GM21825 (cell line): ENCODE data around the gene CDH4.

Experiments used
- ATAC-seq: cut with Tn5 transposase; IDR thresholded peaks from one replicate; pipeline ENCODE4 v1.9.1; 2021; ENCODE audit warnings: mild to moderate bottlenecking, moderate library complexity; ENCODE audit not compliant: unreplicated experiment

CDH4 gene

DNA sequence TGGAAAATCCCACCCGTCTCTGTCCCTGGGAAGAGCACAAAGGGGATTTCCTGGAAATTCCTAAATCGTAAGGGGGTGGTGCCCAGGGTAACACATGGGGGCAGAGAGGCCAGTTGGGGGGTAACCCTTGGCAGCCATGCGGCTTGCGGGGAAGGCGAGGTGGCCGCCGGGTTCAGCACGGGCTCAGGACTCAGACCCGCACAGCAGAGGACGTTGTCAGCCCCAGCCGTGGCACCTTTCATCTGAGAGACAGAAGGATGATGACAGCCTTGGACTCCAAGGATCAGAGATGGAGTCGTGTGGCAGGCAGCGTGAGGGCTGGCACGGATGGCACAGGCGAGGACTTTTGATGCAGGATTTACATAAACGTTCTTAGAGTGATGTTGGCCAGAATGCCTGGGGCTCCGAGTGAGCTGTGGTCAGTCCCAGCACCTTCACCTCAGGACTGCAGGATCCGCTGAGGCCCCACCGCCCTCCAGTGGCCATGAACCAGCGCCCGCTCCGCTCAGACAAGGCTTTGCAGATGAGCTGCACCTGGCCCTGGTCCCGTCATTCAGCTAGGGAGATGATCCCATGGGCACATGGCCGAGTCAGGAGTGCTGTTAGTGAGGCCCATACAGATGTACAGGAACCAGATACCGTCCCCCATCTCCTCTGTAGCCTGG, 623.3 kb downstream of the CDH4 start:
- ATAC-seq: no peak

DNA sequence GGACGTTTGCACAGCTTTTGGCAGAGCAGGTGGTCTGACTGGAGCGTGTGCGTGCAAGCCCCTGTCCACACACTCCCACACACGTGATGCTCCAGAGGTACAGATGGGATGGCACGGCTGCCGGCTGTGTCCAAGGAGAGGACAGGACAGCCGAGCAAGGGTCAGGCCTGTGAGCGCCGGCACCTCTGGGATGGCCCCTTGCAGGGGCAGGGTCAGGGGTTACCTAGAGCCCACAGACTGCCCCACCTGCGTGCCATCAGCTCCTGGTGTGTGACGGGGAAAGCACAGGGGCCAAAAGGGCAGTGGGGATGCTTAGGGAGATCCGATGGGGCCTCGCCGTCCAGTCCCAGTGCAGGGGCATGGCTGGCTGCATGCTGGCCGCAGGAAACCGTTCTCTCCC, 623.9 kb downstream of the CDH4 start:
- no peak for ATAC-seq

DNA sequence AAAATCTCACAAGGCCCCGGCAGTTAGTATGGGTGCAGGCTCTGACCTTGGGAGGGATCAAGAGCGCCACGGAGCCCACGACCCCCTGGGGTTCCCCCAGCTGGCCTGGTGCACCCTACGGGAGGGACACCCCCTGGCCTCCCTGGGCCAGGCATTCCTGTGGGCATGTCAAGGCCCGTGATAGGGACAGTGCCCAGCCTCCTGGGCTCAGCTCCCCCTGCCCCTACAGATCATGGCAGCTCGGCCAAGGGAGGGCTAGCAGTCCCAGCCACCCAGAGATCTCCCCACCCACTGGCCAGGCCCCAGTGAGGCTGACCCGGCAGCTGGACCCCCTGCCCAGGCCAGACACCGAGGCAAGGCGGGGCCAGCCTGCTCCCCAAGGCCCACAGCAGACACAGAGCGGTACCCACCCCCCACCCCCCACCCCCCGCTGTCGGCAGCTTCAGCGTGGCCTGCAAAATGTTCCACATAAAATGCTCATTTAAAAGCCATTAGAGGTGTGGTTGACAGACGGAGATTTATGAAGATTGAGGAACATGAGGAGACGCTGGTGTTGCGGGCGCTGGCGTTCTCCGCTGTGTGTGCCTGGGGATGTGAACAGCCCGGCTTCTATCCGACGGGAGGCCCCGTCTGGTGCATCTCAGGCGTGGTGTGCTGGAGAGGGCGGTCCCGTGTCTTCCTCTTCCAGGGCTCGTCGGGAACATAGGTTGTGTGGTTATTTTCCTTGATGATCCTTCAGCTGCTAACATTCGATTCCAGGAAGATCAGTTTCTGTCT, 625.1 kb downstream of the CDH4 start:
- no peak for ATAC-seq

GRCh38 chr20:61877776-61878477, 625.9 kb downstream of the CDH4 start:
- ATAC-seq: no peak

DNA sequence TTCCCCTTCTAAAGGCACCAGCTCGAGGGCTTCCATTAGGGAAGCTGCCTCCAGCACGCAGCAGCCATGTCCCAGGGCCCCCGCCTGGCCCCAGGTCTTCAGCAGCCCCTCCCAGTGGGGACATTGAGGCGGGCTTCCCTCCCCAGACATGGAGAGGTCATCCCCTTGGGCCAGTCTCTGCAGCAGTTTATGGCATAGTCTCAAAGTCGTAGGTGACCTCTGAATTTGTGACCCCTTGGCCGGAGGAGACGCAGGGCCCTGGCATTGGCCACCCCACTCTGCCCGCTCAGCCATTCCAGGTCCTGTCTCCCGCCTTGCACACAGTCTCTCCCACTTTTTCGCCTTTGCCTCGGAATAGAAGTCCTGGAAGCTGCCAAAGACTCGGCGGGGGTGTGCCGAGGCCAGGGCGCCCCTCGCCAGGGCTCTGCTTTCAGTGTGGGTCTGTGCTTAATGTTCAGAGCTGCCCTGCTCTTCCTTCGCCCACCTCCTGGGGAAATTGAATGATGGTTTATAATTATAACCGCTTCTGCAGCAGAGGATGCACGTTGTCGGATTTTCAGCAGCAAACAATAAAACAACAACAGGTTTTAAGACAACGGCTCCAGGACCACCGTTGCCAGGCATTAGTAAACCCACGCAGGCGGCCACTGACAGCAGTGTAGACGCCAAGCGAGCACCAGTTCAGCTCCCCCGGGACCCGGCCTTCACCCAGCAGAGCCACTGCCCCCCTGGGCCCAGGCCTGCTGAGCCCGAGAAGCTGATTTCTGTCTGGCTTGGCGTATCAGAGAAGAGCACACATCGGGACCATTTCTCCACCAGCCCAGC, 626.6 kb downstream of the CDH4 start:
- no peak for ATAC-seq

DNA sequence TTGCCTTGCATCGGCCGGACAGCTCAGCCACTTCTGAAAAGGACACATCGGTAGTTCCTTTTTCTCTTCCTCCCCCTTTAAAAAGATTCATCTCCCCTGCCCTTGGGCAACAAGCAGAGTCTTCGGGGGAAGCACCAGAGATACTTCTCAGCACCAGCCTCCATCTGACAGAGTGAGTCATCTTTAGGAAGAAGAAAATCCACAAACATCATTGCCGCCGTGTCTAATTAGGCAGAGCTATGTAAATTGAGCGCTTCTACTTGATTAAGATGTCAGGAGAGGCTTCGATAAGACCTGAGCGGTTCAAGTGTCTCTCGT, 627.2 kb downstream of the CDH4 start:
- ATAC-seq: no peak

DNA sequence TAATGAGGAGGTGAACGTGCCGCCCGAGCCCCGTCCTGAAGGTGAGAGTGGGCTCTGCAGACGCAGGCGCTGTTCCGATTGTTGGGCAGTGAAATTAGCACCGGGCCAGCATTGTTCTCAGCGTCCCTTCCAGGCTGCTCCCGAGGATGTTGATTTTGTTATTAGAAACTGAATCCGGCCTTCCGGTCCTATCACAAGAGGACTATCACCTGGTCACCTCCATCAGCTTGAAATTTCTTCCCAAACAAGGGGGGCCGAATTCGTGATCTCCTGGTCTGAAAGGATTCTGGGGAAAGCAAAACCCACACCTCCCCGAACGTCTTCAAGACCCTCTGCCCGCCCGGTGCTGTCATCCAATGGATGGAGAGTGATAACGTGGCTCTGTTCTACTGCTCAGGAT, 627.6 kb downstream of the CDH4 start:
- ATAC-seq: no peak

- no peak for ATAC-seq
Measured at GRCh38 chr20:61880706-61881105, 628.6 kb downstream of the CDH4 start.

- no peak for ATAC-seq
Measured at GRCh38 chr20:61881416-61881815, 629.4 kb downstream of the CDH4 start.

DNA sequence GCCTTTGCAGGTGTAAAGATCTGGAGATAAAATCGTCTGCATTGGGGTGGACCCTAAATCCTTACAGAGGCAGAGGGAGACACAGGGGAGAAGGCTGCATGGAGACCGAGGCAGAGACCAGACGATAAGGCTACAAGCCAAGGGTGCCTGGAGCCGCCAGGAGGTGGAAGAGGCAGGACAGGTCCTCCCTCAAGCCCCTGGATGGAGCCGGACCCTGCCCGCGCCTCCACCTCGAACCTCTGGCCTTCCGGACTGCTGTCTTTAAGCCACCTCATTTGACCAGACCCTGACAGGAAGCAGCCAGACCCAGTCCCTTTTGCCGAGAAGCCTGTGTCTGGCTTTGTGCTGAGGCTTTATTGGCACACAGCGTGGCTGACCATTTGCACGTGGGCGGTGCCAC, 629.8 kb downstream of the CDH4 start:
- ATAC-seq: no peak

GRCh38 chr20:61882716-61883615, 630.9 kb downstream of the CDH4 start:
- ATAC-seq: no peak

- ATAC-seq: no peak
Measured at GRCh38 chr20:61883857-61884393, 631.9 kb downstream of the CDH4 start.

DNA sequence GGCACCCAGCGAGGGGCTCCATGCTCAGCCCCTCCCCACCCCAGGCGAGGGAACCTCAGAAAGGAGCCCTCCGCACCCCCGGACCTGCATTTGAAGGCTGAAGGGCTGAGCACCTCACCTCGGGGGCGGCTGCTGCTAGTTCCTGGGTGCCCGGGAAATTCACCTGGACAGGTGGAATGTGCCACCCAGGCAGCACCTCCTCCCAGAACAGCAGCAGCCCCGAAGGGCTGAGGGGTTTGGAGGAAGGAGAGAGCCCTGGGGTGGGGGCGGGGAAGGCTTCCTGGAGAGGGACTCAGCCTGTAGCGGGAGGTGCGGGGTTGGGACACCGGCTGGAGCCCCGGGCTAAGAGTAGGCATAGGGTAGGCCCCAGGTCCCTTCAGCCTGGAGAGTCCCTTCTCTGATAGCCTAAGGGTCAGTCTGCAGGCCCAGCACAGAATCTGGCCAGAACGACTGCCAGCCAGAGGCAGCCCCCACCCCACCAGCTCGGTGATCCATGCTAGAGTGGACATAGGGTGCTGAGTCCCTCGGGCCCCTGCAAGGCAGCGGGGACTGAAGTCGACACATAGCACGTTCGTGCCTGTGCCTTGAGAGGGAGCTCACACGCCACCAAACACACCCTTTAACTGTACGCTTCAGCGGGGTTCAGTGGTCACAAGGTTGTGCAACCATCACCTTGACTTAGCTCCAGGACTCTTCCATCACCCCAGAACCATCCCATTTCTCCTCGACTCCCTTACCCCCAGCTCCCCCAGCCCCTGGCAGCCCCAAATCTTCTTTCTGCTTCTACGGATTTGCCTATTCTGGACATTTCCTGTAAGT, 632.7 kb downstream of the CDH4 start:
- ATAC-seq: no peak

GRCh38 chr20:61885759-61886715, 634.0 kb downstream of the CDH4 start:
- ATAC-seq: no peak

DNA sequence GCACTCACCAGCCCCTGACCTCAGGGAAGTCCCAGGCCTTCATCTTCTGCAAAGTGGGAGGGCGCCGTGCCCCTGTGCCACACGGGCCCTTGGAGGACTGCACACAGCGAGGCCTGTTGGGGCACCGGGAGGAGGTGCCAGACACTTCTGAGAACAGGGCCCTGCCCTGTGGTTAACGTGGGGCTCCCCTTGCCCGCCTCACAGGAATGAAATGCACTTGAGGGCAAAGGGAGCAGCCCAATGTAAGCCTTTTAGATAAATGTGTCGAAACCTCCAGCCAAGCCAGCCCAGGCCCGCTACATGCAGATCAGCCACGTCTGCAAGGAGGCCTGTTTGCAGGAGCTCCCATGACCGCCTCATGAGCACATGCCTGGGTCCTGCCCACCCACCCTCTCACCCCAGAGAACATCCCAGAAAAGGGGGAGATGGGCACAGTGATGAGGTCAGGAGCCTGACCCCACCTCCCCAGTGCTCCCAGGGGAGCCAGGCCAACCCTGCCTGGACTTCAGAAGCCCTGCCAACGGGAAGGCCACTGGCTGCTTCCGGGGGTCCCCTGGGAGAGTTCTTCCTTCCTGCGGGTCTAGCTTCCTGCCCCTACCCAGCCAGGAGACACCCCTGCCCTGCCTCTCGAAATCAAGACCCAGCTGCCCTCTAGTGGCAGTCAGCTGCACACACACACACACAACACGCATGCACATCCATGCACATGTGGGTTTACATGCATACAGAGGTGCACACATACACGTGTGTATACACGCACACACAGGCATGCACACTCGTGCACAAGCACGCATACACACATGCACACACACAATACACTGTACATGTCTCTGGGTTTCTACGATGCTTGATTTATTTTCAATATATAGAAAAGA, 634.9 kb downstream of the CDH4 start:
- no peak for ATAC-seq

GRCh38 chr20:61887596-61888093, 635.6 kb downstream of the CDH4 start:
- no peak for ATAC-seq
